Panc1 (cell line): ENCODE measurements around the gene C11orf65.

Experiments used
- POLR2AphosphoS5 ChIP-seq: IDR thresholded peaks from 2 replicates; pipeline ENCODE4 v1.6.1; 2012; ENCODE audit warnings: mild to moderate bottlenecking, low read depth, low read length, moderate library complexity
- SIN3A ChIP-seq: IDR thresholded peaks from 2 replicates; pipeline ENCODE4 v1.6.1; 2012; ENCODE audit warnings: low read depth, mild to moderate bottlenecking, low read length, moderate library complexity, borderline replicate concordance; ENCODE audit not compliant: insufficient read depth
- TF ChIP-seq, protein P1 (sequence below): fragments of 450-650 bp; IDR thresholded peaks from 2 replicates; pipeline ENCODE4 v1.5.1; 2017; ENCODE audit warnings: mild to moderate bottlenecking

DNA sequence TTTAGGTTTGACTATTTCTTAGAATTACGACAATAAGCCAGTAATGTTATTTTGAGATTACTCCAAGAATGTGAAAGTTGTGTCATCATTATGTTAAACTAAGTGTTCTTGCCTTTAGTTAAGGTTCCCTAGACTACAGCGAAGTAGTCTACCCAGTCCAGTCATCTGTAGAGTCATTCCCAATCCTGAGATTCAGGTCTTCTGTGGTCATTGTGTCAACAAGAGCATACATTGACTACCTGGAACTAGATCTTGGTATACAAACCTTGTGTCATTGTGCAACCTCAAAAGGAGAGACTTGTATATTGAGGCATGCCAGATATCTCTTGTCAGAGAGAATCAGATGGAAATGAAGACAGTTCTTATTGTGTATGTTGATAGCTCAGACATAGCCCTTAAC is 128.6 kb downstream of the C11orf65 start:
- TF ChIP-seq, protein P1, sequence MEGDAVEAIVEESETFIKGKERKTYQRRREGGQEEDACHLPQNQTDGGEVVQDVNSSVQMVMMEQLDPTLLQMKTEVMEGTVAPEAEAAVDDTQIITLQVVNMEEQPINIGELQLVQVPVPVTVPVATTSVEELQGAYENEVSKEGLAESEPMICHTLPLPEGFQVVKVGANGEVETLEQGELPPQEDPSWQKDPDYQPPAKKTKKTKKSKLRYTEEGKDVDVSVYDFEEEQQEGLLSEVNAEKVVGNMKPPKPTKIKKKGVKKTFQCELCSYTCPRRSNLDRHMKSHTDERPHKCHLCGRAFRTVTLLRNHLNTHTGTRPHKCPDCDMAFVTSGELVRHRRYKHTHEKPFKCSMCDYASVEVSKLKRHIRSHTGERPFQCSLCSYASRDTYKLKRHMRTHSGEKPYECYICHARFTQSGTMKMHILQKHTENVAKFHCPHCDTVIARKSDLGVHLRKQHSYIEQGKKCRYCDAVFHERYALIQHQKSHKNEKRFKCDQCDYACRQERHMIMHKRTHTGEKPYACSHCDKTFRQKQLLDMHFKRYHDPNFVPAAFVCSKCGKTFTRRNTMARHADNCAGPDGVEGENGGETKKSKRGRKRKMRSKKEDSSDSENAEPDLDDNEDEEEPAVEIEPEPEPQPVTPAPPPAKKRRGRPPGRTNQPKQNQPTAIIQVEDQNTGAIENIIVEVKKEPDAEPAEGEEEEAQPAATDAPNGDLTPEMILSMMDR, result no peak
- no peak for TF ChIP-seq SIN3A
- TF ChIP-seq POLR2AphosphoS5, result no peak
